Eye (tissue), 1 donor: ENCODE measurements around the gene TASP1.

Experiments used
- DNase-seq: peaks from one replicate; pipeline ENCODE4 v3.0.0-alpha.2; 2015

The TASP1 gene

DNA sequence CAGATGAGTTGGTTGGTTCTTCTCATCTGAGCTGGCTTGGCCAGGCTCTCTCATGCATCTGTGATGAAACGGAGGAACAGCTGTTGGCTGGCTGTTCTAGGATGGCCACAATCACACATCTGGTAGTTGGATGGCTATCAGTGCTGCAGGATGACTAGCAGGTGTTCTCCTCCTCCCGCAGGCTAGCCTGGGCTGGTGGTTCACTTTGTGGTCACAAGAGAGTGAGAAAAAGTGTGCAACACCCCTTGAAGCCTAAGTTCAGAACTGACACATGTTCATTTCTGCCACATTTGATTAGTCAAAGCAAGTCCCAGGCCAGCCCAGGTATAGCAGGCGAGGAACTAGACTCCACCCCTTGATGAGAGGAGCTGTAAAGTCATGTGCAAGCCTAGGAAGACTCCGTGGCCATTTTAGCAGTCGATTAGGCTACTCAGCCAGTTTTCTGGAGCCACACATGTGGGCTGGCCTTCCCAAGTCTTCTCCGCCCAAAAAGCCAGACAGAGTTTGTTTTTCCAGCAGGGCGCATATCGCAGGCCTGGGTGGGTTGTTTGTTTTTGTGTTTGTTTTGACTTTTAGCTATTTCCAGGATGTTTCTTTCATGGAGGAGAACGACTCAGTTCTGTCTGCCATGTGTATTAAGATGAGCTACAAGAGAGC is 296.9 kb downstream of the TASP1 start:
- DNase-seq, result no peak

DNA sequence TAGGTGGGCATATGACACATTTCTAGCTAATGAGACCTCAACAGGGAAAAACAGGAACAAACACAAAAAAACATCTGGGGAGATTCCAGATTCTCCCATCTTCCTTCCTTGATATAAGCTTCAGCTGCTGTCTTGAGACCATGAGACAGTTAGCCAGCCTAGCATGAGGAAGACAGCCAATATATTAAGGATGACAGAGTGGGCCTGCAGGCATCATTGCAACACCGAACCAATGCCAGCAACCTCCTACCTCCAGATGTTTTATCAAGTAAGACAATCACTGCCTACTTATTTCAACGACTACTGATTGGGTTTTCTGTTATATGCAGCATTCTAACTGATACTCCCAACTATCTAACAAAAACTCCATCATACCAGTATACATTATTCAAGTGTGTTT is 298.6 kb downstream of the TASP1 start:
- DNase-seq, result no peak
